Activated CD4-positive, alpha-beta T cell treated with anti-CD3 and anti-CD28 coated beads, Interleukin-10, Interleukin-2, amounts not matched to agents 100 ng/mL and 50 ng/mL, durations not matched to agents 16 hours and 8 hours (primary cell): Measurements from ENCODE around the gene GALNT14.

Experiments used
- DNase-seq: peaks from one replicate; pipeline ENCODE4 v3.0.0-alpha.2; 2020

GALNT14 gene

DNA sequence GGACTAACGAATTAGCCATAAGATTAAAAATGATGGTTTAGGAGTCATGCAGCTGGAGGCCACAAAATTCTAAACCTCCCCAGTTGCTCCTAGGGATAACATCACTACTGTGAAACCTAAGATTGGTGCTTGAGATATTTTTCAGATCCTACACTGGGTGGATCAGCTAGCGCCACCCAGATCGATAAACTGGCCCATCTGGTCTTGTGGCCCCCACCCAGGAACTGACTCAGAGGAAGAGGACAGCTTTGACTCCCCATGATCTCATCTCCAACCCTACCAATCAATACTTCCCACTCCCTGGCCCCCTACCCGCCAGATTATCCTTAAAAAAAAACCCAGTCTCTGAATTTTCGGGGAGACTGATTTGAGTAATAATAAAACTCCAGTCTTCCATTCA lies 5.5 kb downstream of the GALNT14 start:
- no peak for DNase-seq

DNA sequence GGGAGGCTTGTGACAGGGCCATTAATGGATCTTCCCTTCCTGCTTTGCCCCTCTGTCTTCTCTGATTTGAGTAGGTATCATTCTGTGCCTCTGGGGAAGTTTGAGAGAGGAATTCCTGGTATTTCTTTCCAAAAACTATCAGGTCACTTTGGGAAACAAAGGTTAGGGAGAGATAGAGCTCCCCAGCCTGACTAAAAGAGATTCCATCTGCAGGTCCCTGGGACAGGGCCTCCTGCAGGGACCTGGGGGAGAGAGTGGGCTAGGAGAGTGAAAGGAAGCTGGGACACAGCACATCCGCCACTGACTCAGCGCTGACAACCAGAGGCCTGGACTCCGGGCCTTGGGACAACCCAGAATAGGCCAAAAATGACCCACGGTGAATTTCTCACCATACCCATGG lies 6.4 kb downstream of the GALNT14 start:
- no peak for DNase-seq

DNA sequence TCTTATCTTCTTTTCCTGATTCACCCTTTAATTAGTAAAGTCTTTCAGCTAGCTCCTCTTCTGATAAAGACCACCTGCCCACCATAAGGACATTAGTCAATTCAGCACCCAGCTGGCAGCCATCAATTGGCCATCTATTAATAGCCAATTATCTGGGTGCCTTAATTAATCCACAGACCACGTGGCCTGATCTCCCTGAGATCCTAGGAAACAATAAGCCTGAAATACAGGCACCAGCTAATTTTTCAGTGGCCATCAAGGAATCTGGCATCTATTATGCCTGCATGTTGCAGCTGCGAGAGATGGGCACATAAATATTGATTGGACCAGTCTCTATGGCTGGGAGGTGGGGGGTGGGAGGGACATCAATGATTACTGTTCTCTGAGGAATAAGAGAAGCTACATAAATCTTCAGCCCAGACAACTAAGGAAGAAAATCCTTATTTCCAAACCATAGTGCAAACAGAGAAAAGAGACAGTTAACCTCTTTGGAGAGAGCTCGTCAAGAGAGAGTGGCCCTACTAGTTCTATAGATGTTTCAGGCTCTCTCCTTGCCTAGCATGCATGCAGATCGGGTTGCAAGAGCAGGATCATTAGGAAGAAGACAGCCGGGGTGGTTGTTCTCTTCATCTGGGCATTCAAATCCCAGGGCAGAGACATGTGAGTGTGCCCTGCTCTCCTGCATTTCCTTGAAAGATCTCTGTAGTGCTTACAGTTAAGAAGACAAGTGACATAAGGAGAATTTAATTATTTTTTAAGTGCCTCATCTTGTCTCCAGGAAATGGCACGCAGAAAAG lies 8.7 kb downstream of the GALNT14 start:
- no peak for DNase-seq

DNA sequence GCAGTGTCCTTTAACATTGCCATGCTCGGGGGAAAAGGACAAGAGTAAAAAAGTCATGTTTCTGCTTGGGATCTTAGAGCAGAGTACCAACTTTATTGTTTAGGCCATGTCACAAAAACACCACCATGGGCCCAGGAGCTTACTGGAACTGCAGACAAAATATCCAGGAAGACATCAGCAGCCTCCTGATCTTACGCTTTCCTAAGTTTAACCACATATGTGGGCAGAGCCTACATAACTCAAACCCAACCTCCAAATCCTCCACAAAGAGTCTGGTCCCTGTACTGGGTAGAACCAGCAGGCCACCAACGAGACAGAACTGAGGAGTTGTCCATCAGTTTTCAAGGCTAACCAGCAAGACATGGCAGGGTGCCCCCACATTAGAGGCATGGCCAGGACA lies 10.3 kb downstream of the GALNT14 start:
- DNase-seq = no peak

DNA sequence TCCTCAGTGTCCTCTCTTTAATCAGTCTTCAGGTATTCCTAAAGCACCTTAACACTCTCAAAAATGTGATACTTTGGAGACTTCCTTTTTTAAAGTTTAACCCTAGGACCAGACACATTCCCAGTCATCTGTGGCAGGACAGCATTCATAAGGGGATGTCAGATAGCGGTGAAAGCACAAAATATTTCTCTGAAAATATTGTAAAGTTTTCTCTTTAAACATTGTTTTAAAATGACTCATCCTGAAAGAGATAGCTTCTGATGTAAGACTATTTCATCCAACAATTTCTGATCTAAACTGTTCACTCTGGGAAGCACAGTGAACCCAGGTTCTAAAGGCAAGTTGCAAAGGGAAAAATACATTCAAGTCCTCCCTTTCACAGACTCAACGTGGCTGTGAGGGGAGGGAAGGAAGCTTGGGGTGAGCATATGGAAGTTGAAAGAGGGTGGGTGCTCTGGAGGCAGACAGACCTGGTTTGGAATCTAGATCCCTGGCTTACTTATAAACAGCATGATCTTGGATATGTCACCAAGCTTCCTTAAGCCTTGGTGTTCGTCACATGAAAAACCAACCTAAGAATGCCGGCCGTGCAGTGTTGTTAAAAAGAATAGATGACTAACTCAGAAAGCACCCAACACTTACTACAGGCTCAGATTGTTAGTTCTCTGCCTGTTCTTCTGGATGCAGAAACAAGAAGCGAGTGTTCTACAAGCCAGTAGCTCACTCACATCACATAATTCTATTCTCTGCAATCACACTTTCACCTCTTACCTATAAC lies 12.1 kb downstream of the GALNT14 start:
- no peak for DNase-seq

DNA sequence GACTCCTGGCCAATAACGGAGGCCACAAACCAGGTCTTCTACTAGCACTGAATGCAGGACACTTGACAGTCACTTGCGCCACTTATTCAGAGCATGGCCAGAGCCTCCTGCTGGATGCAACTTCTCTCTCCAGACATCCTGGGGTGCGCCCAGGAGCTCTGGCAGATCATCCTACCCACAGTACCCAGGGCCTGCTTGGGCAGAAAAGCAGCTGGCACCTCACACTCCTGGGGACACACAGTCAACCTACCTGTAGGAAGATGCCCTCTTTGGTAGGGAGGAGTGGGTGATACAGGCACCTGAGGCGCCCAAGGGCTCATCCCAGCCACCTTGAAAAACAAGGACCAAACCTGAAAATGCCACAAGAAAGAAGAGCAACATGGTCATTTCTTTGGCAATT lies 13.3 kb downstream of the GALNT14 start:
- no peak for DNase-seq

DNA sequence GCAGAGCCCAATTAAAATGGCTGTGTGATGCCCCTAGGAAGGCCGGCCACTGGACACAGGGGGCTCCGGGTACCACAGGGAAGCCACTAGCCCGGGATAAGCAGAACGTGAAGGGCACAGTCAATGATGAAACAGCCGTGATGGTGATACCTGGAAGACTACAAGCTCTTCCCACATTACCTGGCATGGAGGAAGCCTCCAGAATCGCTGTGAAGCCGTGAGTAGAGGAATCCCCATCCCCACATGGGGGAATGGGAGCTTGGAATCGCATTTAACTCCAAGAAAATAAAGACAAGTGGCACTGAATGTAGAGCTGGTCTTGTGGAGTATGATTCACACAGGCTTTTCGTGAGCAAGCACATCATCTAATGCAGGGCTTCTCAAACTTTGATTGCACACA lies 16.1 kb downstream of the GALNT14 start:
- no peak for DNase-seq

DNA sequence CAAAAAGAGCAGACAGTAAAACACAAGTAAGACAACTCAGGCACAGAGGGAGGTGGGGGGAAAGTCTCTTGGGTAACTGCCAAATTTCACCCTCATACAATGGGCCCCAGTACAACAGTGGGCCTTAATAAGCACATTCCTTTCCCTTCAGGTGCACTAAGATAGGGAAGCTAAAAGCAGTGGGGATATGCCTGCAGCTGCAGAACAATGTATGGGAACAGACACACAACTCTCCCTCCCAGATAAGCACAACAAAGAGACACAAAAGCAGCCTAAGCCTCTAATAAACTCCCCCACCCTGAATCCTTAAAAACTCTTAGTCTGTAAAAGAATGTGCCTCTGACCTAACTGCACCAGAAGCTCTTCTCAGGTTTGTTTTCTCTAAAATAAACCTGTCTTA lies 24.5 kb downstream of the GALNT14 start:
- DNase-seq = no peak

DNA sequence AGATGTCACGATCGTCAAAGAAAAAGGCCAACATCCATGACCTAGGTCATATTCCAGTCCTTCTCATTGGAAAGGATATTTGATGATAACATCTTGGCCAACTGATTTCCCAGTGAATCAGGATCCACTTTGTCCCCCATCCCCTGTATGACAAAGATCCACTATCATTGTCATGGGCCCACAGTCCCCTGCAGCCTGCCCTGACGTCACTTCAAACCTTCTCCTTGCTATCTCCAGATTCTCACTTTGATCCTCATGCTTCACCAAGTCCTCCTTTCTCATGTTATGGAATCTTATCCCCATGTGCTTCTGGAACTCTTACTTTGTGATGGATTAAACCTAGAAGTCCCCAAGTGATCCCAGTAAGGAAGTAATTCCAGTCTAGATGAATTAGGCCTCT lies 25.7 kb downstream of the GALNT14 start:
- DNase-seq = no peak

DNA sequence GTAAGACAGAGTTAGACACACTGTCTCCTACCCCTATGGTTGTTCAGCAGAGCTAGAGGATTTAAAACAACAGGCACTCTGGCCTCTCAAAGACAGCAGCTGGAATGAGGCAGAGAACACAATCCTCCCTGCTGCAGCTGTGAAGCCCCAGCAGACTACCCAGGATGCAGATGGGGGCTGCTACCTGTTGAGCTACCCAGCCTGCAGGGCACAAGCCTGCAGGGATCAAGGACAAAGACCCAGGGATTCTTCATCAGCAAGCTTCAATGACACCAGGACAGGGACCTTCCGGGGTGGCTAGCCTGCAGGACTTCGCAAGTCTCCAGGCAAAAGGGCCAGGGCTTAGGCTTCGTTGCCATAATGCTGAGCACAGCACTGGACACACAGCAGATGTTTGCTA lies 27.2 kb downstream of the GALNT14 start:
- DNase-seq = no peak

DNA sequence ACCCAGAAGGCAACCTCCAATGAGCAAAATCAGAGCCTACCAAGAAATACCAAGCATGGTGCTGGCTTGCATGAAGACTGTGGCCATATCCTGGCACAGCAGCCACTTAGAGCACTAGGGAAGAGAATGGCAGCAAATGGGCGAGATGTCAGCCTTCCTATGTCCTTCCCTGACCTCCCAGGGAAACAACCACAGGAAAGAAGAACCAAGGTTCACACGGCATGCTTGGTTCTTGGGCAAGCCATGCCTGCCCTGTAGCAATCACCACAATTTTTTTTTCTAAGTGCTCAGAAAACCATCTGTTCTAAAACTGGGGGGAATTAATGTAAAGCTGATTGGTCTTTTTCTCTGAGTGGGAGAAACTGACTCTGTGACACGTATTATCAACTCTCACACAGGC lies 27.8 kb downstream of the GALNT14 start:
- DNase-seq = no peak

DNA sequence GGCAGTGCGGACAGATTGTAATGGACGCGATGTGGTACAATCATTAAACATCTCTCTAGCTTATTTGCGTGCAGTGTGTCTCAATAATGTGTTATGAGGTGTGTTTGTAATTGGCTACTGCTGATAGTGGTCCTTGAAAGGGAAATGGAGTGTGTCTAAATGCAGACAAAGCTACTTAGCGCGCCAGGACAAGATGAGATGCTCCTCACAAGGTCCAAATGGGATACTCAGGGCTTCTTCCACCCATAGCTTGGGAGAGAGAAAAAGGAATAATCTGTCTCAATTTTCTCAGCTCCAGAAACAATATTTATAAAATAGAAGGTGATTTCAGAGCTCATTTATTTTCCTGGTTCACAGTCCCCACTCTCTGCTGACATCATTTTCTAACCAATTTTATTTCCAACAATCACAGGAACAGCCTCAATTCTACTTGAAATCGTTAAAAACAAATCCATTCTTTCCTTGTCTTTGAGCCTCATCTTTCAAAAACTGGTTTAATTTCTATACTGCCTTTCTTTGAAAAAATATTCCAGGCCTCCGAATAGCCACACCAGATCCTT lies 28.5 kb downstream of the GALNT14 start:
- DNase-seq = no peak

DNA sequence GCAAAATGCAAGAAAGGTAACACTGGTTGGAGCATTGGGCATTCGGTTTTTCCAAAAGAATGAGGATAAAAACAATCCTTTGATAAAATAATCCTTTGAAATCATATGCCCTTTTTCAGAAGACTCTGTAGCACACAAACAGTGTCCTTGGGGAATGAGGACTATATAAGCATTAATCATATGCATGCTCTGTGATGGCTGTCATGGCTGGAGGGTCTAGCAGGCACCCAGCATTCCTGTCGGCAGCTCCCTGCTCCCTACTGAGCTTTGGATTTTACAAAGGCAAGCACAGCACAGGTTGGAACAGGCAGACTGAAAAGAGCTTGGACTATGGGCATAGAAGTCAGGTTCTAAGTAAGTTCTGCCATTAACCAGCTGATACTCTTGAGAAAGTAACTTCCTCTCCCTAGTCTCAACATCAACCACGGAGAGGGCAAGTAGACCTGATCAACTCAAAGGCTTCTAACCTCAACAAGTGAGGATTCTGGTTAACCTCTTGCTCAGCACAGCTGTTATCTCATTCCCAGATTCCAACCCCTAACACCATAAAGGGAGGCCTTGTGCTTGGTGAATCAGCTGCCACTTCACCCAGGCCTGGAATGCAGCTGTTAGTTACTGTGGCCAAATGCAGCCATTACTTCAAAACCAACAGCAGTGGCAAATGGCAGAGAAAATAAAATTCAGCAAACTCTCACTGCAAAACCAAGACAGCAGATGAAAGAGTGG lies 29.5 kb downstream of the GALNT14 start:
- DNase-seq = no peak

DNA sequence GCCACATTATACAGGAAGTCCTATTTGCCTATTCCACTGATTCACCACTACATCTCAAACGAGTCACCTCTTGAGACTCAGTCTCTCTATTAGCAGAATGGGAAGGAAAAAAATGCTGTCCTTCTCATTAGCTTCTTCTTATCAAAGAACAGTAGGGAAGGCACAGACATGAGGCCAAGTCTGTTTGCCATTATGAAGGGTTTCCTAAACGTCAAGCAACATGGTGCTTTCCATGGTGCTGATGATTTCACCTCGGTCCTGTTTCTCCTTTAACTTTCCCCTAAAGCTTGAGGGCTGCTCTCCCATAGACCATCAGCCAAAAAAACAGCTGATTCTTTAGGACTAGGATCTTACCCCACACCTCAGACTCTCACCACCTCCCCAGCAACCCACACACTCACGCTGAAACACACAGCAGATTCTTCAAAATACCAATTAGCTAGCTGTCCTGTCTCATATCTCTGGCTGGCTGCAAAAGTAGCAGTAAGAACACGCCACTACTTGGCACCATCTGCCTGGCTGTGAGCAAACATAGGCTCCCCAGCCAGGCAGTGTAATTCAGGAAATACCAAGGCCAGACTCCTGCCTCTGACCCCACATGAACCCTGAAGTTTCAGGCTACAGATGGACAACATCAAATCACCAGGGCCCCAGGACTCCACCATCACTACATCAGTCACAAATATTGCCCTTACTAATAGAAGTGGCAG lies 30.5 kb downstream of the GALNT14 start:
- no peak for DNase-seq

DNA sequence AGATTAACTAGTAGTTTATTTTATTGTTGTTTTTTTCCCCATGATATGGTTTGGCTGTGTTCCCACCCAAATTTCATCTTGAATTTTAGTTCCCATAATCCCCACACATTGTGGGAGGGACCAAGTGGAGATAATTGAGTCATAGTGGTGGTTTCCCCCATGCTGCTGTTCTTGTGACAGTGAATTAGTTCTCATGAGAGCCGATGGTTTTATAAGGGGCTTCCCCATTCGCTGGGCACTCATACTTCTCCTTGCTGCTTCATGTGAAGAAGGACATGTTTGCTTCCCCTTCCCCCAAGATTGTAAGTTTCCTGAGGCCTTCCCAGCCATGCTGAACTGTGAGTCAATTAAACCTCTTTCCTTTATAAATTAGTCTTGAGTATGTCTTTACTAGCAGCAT lies 36.5 kb downstream of the GALNT14 start:
- no peak for DNase-seq

DNA sequence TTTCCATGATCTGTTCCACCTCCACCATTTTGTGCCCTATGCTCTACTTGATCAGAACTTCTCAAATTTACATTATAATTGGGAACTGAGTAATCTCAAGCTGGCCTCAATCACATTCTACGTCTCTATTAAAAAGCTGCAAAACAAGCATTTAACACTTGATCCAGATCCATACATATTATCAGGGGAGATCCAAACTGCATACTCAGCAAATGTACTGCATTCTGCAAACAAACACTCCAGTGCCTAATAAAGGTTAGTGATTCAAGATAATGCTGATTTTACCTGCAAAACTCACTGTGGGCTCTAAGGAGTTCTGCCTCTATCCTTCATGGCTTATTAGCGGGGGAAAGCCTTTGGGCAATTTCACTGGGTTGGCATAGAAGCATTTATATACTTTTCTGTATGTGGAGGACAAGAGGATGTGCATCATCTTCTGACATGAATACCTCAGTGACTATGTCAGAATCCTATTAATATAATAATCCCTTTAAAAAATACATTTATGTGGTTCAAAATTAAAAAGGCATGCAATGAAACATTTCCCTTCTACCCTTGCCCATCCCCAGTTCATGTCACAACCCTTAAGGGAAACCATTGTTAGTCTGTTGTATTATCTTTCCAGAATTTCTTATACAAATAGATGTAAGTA lies 40.2 kb downstream of the GALNT14 start:
- no peak for DNase-seq

DNA sequence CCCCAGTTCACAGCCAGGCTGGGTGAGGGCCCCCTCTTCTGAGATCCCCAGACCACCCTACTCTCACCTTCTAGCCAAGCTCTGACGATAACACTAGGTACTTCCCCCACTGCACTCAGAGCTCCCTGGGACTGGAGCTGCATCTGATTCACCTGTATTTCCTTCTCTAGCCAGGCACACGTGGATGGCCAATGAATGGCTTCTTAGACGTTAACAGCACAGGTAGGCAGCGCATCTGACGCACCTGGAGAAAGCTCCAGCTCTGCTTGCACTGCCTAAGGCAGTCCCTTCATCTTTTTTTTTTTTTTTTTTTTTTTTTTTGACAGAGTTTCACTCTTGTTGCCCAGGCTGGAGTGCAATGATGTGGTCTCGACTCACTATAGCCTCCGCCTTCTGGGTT lies 48.1 kb downstream of the GALNT14 start:
- DNase-seq = no peak

DNA sequence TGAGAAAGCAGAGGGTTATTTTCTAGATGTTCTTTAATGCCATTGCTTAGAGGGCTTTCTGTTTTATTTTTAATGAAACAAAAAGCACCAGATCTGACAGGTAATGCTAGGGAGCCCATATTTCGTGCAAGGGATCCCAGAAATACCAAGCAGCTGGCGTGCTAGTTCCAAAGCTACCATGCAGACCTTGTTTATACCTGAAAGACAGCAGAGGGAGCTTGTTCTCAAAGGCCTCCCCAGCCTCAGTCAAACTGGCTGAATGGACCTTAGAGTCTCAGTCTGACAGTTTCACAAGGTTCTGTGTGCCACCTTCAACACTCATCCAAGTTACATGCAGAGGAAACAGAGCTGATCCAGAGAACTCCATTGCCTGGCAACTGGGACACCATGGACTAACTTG lies 48.6 kb downstream of the GALNT14 start:
- no peak for DNase-seq

DNA sequence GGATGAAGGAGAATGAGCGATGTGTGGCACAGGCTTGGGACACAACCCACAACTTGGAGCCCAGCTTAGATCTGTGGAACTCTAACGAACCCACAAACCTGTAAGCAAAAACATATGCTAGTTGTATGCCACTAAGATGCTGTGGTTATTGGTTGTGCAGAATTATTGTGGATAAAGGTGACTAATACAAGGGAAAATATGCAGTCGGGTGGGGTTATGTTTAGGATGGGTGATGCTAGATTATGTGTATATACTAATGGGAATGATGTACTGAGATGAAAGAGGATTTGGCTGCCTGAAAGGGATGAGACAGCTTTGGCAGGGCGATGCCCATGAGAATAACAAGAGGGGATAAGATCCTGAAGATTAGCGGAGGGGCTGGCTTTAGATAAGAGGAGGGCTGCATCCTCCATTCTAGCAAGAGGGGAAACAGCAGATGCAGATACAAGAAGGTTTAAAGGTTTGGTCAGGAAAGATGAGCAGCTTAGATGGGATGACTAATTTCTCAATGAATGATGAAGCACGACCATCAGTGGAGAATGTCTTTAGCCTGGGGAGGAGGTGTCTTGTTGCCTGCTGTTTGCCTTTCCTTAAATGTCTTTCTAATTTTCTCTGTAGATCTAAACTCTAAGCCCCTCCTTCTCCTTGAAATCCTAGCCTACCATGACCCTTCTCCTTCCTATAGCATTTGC lies 49.6 kb downstream of the GALNT14 start:
- DNase-seq = no peak

DNA sequence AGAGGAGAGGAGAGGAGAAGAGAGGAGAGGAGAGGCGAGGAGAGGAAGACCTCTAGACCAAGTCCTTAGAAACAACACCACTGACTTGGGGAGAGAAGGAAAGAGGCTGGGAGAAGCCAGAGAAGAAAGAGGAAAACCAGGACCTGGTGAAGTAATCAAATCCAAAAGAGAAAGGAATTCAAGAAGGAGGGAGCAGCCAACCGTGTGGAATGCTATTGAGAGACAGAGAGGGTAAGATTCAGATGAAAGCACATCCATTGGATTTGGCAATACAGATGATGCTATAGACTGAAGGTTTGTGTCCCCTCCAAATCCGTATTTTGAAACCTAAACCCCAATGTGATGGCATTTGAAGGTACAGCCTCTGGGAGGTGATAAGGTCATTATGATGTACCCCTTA lies 50.7 kb downstream of the GALNT14 start:
- DNase-seq = no peak

DNA sequence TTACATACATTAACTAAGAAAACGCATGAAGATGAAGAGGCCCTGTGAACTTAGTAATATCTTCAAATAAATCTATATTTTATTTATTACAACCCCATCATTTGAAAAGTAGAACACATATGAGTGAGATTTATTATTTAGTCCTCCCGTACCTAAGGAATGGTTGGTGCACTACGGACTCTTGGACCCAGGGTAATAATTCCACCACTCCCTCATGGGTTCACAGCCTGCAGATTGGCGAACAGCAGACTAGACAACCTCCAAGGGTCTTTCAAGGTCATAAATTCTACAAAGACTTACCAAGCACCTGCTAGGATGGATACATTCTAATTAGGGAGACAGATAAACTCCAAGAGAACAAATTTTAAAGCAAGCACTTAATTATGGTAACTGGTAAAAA lies 51.6 kb downstream of the GALNT14 start:
- no peak for DNase-seq
